NOMO-1 (cell line): ENCODE measurements around the gene IRAG1.
A peak's percentile ranks its signal among the peaks of the same experiment; 100 is the strongest.

Experiments
- DNase-seq, 2 experiments: peaks; one replicate each; lab custom pipeline; 2025; ENCODE audit not compliant: unreplicated experiment in 2 of 2; lab: John Stamatoyannopoulos, UW

Gene IRAG1

GRCh38 chr11:10650166-10650565, 43.4 kb downstream of the IRAG1 start:
- DNase-seq: no peak

GRCh38 chr11:10648871-10649270, 44.7 kb downstream of the IRAG1 start:
- no peak for DNase-seq

GRCh38 chr11:10646681-10647355, 46.7 kb downstream of the IRAG1 start:
- DNase-seq: peak in 1 of 2 experiments; percentile 23

GRCh38 chr11:10646005-10646404, 47.5 kb downstream of the IRAG1 start:
- no peak for DNase-seq

GRCh38 chr11:10645212-10645795, 48.3 kb downstream of the IRAG1 start:
- DNase-seq: no peak
